Lower lobe of right lung (tissue), 2 donors: Measurements from ENCODE around the gene ABCC6. TPM values are rescaled to one million over a fixed set of nuclear protein-coding genes. Genes with fewer than 3 reads are reported as not detected.

Experiments used
- ATAC-seq, 2 donors: fragments of 200-7000 bp; cut with Tn5 transposase; one replicate each; pipeline ENCODE4 v1.9.1; 2020 to 2022; ENCODE audit warnings: mild to moderate bottlenecking in 2 of 2, moderate library complexity in 2 of 2
- DNase-seq: peaks from one replicate; pipeline ENCODE4 v3.0.0-alpha.2; 2020
- H3K27ac ChIP-seq: fragments of 200-600 bp; one replicate; pipeline ENCODE4 v1.8.0; 2022
- H3K27me3 ChIP-seq: fragments of 200-600 bp; one replicate; pipeline ENCODE4 v1.8.0; 2022; ENCODE audit warnings: low read depth
- H3K36me3 ChIP-seq: fragments of 200-600 bp; one replicate; pipeline ENCODE4 v1.8.0; 2022; ENCODE audit warnings: mild to moderate bottlenecking
- H3K4me1 ChIP-seq: fragments of 200-600 bp; one replicate; pipeline ENCODE4 v1.8.0; 2022
- H3K4me3 ChIP-seq: fragments of 200-600 bp; one replicate; pipeline ENCODE4 v1.8.0; 2022; ENCODE audit warnings: mild to moderate bottlenecking
- H3K9me3 ChIP-seq: fragments of 200-600 bp; one replicate; pipeline ENCODE4 v1.8.0; 2022
- CTCF ChIP-seq: fragments of 200-600 bp; IDR thresholded peaks from one replicate; pipeline ENCODE4 v1.8.0; 2022; ENCODE audit warnings: antibody characterized with exemption, mild to moderate bottlenecking
- intact Hi-C: fragments of 100-400 bp; cut with DNase I; formaldehyde crosslinking; loops from one replicate; pipeline ENCODE4 v1.11.0; 2022
- total RNA-seq: library from RNA; stranded (reverse); fragmentation: NEBNext Ultra II Directional; extraction: Animal tissue kit (Norgen Biotek cat#: 25700); gene quantifications from one replicate; pipeline ENCODE4 v1.2.1, GENCODE V29; 2021
- donor health status: DM: no; HTN: yes; CAD: no; lungs with severe emphysema.

Gene ABCC6
- total RNA-seq, 1 donor from 2014 or later: 40.5 TPM

- Histone ChIP-seq H3K9me3 (no peaks in the 10 kb centered on the region), H3K27me3 (no peaks in the 10 kb centered on the region), H3K36me3 (peaks cover 87% of the 10 kb centered on the region), H3K4me3 (no peak overlapping the region), H3K27ac (no peak overlapping the region), H3K4me1 (no peaks in the 10 kb centered on the region)
- ATAC-seq: no peak
- no peak for TF ChIP-seq CTCF
- intact Hi-C loops: no loop called here
- no peak for DNase-seq
Observed at GRCh38 chr16:16141141-16141540, 82.2 kb downstream of the ABCC6 start.

- peaks cover 94% of the 10 kb centered on the region for H3K36me3 ChIP-seq
- no peak for DNase-seq
- H3K4me3 ChIP-seq: no peak overlapping the region
- H3K4me1 ChIP-seq: no peaks in the 10 kb centered on the region
- no peak overlapping the region for H3K27ac ChIP-seq
- intact Hi-C loops: no loop called here
- no peaks in the 10 kb centered on the region for H3K9me3 ChIP-seq
- ATAC-seq: no peak
- no peak for TF ChIP-seq CTCF
- no peaks in the 10 kb centered on the region for H3K27me3 ChIP-seq
Observed at GRCh38 chr16:16140537-16140936, 82.8 kb downstream of the ABCC6 start.

GRCh38 chr16:16139806-16140205 lies 83.5 kb downstream of the ABCC6 start:
- Histone ChIP-seq H3K4me3 (no peak overlapping the region), H3K4me1 (no peaks in the 10 kb centered on the region), H3K27ac (no peak overlapping the region), H3K27me3 (no peaks in the 10 kb centered on the region), H3K9me3 (no peaks in the 10 kb centered on the region), H3K36me3 (peaks cover 96% of the 10 kb centered on the region)
- intact Hi-C loops: no loop called here
- ATAC-seq: no peak
- DNase-seq: no peak
- TF ChIP-seq CTCF: no peak

GRCh38 chr16:16139061-16139460 lies 84.2 kb downstream of the ABCC6 start:
- Histone ChIP-seq H3K36me3 (peaks cover 98% of the 10 kb centered on the region), H3K9me3 (no peaks in the 10 kb centered on the region), H3K4me1 (no peaks in the 10 kb centered on the region), H3K4me3 (no peak overlapping the region), H3K27me3 (no peaks in the 10 kb centered on the region), H3K27ac (no peak overlapping the region)
- DNase-seq (no peak), ATAC-seq (no peak)
- intact Hi-C loops: no loop called here
- no peak for TF ChIP-seq CTCF

- Histone ChIP-seq H3K4me3 (no peak overlapping the region), H3K4me1 (no peaks in the 10 kb centered on the region), H3K27me3 (no peaks in the 10 kb centered on the region), H3K27ac (no peak overlapping the region), H3K36me3 (peaks cover 100% of the 10 kb centered on the region), H3K9me3 (no peaks in the 10 kb centered on the region)
- ATAC-seq: no peak
- no peak for TF ChIP-seq CTCF
- intact Hi-C loops: no loop called here
- no peak for DNase-seq
Observed at GRCh38 chr16:16138034-16138635, 85.2 kb downstream of the ABCC6 start.
